ENCODE data around the gene GH2.

DNA sequence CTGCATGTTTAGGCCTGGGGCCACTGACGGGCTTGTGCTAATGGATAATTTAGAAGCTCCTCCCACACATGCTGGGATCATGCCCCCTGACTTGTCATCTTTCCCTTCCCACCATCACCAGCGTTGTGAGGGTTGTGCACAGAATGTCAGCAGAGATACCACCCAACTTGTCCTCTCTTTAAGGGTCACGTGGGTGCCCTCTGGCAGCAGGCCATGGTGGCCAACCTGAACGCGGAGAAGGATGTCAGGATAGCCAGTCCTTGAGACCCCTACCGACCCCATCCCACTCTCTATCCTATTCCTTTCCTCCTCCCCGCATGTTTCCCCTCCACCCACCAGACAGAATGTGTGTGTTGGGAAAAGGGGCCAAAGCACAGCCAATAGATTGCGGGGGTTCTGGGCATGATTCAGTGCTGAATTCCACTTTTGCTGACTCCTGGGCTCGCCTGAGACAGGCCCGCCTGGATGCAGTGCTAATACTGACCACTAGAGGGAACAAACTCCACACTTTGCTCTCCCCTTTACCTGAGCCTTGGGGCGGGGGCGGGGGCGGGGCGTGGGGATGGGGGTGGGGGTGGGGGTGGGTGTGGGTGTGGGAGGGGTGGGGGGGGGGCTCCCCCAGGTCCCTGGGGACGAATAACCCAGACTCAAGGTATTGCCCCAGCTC, at the start of gene GH2:
- TF ChIP-seq, protein P1, sequence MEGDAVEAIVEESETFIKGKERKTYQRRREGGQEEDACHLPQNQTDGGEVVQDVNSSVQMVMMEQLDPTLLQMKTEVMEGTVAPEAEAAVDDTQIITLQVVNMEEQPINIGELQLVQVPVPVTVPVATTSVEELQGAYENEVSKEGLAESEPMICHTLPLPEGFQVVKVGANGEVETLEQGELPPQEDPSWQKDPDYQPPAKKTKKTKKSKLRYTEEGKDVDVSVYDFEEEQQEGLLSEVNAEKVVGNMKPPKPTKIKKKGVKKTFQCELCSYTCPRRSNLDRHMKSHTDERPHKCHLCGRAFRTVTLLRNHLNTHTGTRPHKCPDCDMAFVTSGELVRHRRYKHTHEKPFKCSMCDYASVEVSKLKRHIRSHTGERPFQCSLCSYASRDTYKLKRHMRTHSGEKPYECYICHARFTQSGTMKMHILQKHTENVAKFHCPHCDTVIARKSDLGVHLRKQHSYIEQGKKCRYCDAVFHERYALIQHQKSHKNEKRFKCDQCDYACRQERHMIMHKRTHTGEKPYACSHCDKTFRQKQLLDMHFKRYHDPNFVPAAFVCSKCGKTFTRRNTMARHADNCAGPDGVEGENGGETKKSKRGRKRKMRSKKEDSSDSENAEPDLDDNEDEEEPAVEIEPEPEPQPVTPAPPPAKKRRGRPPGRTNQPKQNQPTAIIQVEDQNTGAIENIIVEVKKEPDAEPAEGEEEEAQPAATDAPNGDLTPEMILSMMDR (IDR thresholded peaks at IDR 0.05): peak in 3 of 4 experiments; percentile 16 to 45 (median 36)
- no peak for TF ChIP-seq POLR2A (IDR thresholded peaks at IDR 0.05)
- TF ChIP-seq EP300 (IDR thresholded peaks at IDR 0.05): no peak

Measured in sigmoid colon (tissue), 4 donors.